Neural cell (in vitro differentiated cells): ENCODE measurements around the gene NTNG1. TPM values are rescaled to one million over a fixed set of nuclear protein-coding genes. Genes with fewer than 3 reads are reported as not detected.

Experiments used
- H2AFZ ChIP-seq: fragments of 200-600, 300-800 bp; sonication (generic), shearing (Covaris generic); 2 replicates; pipeline ENCODE4 v1.6.0; 2014; ENCODE audit warnings: low read depth, mild to moderate bottlenecking, antibody characterized with exemption, low read length, moderate library complexity
- H3F3A ChIP-seq: fragments of 200-600 bp; shearing (Covaris generic); 2 replicates; pipeline ENCODE4 v1.6.1; 2016; ENCODE audit warnings: mild to moderate bottlenecking, moderate library complexity, mixed read lengths, antibody characterized with exemption, low read length; ENCODE audit not compliant: insufficient read depth, poor library complexity, severe bottlenecking
- H3K27ac ChIP-seq: fragments of 200-600, 300-800 bp; sonication (generic), shearing (Covaris generic); 2 replicates; pipeline ENCODE4 v1.5.1; 2014; ENCODE audit warnings: mild to moderate bottlenecking, low read length, moderate library complexity
- H3K27me3 ChIP-seq: fragments of 300-800, 200-600 bp; sonication (generic), shearing (Covaris generic); 2 replicates; pipeline ENCODE4 v1.6.0; 2014; ENCODE audit warnings: mild to moderate bottlenecking, low read depth, low read length, moderate library complexity; ENCODE audit not compliant: insufficient read depth
- H3K36me3 ChIP-seq: fragments of 300-800, 200-600 bp; sonication (generic), shearing (Covaris generic); 2 replicates; pipeline ENCODE4 v1.5.1; 2014; ENCODE audit warnings: mild to moderate bottlenecking, antibody characterized with exemption, low read length, moderate library complexity; ENCODE audit not compliant: insufficient read depth
- H3K4me2 ChIP-seq: fragments of 300-800, 200-600 bp; sonication (generic), shearing (Covaris generic); 2 replicates; pipeline ENCODE4 v1.6.0; 2014; ENCODE audit warnings: mild to moderate bottlenecking, low read length
- H3K4me3 ChIP-seq: fragments of 300-800, 200-600 bp; sonication (generic), shearing (Covaris generic); 2 replicates; pipeline ENCODE4 v1.5.1; 2014; ENCODE audit warnings: mild to moderate bottlenecking, low read length, moderate library complexity
- H3K79me2 ChIP-seq: fragments of 200-600 bp; shearing (Covaris generic); replicated peaks from 2 replicates; pipeline ENCODE4 v1.6.0; 2014; ENCODE audit warnings: mild to moderate bottlenecking, low read length, moderate library complexity; ENCODE audit not compliant: insufficient read depth
- H3K9ac ChIP-seq: fragments of 300-800, 200-600 bp; sonication (generic), shearing (Covaris generic); 2 replicates; pipeline ENCODE4 v1.6.1; 2016; ENCODE audit warnings: mild to moderate bottlenecking, low read length, mixed read lengths
- H3K9me2 ChIP-seq: fragments of 200-600 bp; shearing (Covaris generic); 2 replicates; pipeline ENCODE4 v1.6.1; 2016; ENCODE audit warnings: mild to moderate bottlenecking, low read length, mixed read lengths; ENCODE audit not compliant: insufficient read depth
- H3K9me3 ChIP-seq: fragments of 200-600, 300-800 bp; sonication (generic), shearing (Covaris generic); 2 replicates; pipeline ENCODE4 v1.6.1; 2016; ENCODE audit warnings: mild to moderate bottlenecking, mixed run types, low read length, moderate library complexity, mixed read lengths
- H4K20me1 ChIP-seq: fragments of 200-600 bp; shearing (Covaris generic); 2 replicates; pipeline ENCODE4 v1.6.1; 2016; ENCODE audit warnings: mild to moderate bottlenecking, mixed run types; ENCODE audit not compliant: insufficient read depth
- CTCF ChIP-seq: fragments of 450-650 bp; IDR thresholded peaks from 2 replicates; pipeline ENCODE4 v1.5.1; 2014; ENCODE audit warnings: antibody characterized with exemption, mild to moderate bottlenecking, moderate library complexity; ENCODE audit not compliant: poor library complexity, severe bottlenecking
- EP300 ChIP-seq: fragments of 450-650 bp; conservative IDR thresholded peaks from 2 replicates; pipeline ENCODE4 v1.6.1; 2014; ENCODE audit warnings: antibody characterized with exemption, mild to moderate bottlenecking, moderate library complexity; ENCODE audit not compliant: poor library complexity, severe bottlenecking
- EZH2 ChIP-seq: fragments of 200-600, 300-800 bp; shearing (Covaris generic), sonication (generic); IDR thresholded peaks from 2 replicates; pipeline ENCODE4 v1.6.1; 2014; ENCODE audit warnings: antibody characterized with exemption, low read length, borderline replicate concordance, mild to moderate bottlenecking; ENCODE audit not compliant: insufficient read depth, poor library complexity, severe bottlenecking
- MXI1 ChIP-seq: fragments of 450-650 bp; conservative IDR thresholded peaks from 2 replicates; pipeline ENCODE4 v1.6.1; 2014; ENCODE audit warnings: antibody characterized with exemption, mild to moderate bottlenecking; ENCODE audit not compliant: poor library complexity, severe bottlenecking
- POLR2AphosphoS5 ChIP-seq: IDR thresholded peaks from 2 replicates; pipeline ENCODE4 v1.6.1; 2012
- RAD21 ChIP-seq: fragments of 450-650 bp; conservative IDR thresholded peaks from 2 replicates; pipeline ENCODE4 v1.6.1; 2014; ENCODE audit warnings: antibody characterized with exemption, mild to moderate bottlenecking, moderate library complexity
- REST ChIP-seq: IDR thresholded peaks from 2 replicates; pipeline ENCODE4 v1.6.1; 2012; ENCODE audit warnings: borderline replicate concordance
- SMC3 ChIP-seq: fragments of 450-650 bp; conservative IDR thresholded peaks from 2 replicates; pipeline ENCODE4 v1.6.1; 2014; ENCODE audit warnings: antibody characterized with exemption, mild to moderate bottlenecking, moderate library complexity; ENCODE audit not compliant: poor library complexity
- TAF1 ChIP-seq: IDR thresholded peaks from 2 replicates; pipeline ENCODE4 v1.6.1; 2012; ENCODE audit warnings: low read depth
- polyA plus RNA-seq: library from polyadenylated mRNA; depleted of rRNA; stranded (reverse); fragments of >200 nt; gene quantifications from 2 replicates; pipeline ENCODE4 v1.2.3, GENCODE V29; 2014

The NTNG1 gene
- polyA plus RNA-seq, 1 donor from 2014 or later: not detected

- H3K27me3 ChIP-seq: no peaks in the 10 kb centered on the region
- no peaks in the 10 kb centered on the region for H3F3A ChIP-seq
- no peak overlapping the region for H3K27ac ChIP-seq
- H3K79me2 ChIP-seq: no peaks in the 10 kb centered on the region
- no peaks in the 10 kb centered on the region for H4K20me1 ChIP-seq
- peaks cover 4% of the 10 kb centered on the region for H3K9me3 ChIP-seq
- H3K9ac ChIP-seq: no peak overlapping the region
- TF ChIP-seq EZH2 (no peak), MXI1 (no peak), POLR2AphosphoS5 (no peak), REST (no peak), TAF1 (no peak), EP300 (no peak), SMC3 (no peak)
- H3K4me2 ChIP-seq: no peak overlapping the region
- no peaks in the 10 kb centered on the region for H3K36me3 ChIP-seq
- H2AFZ ChIP-seq: no peak overlapping the region
- H3K4me3 ChIP-seq: no peak overlapping the region
- no peaks in the 10 kb centered on the region for H3K9me2 ChIP-seq
These were observed 282.1 kb downstream of the NTNG1 start for GRCh38 chr1:107422901-107423300.

GRCh38 chr1:107430540-107431228 lies 289.8 kb downstream of the NTNG1 start:
- no peaks in the 10 kb centered on the region for H3K79me2 ChIP-seq
- no peaks in the 10 kb centered on the region for H3K9me2 ChIP-seq
- H4K20me1 ChIP-seq: no peaks in the 10 kb centered on the region
- H3K4me2 ChIP-seq: no peak overlapping the region
- no peaks in the 10 kb centered on the region for H3K36me3 ChIP-seq
- H3F3A ChIP-seq: no peaks in the 10 kb centered on the region
- TF ChIP-seq EZH2 (no peak), MXI1 (no peak), SMC3 (peak; percentile 26), REST (no peak), CTCF (peak; percentile 35), POLR2AphosphoS5 (no peak), EP300 (no peak), TAF1 (no peak), RAD21 (no peak)
- no peak overlapping the region for H3K9ac ChIP-seq
- no peak overlapping the region for H3K4me3 ChIP-seq
- H2AFZ ChIP-seq: no peak overlapping the region
- H3K27me3 ChIP-seq: no peaks in the 10 kb centered on the region
- no peak overlapping the region for H3K27ac ChIP-seq
- peaks cover 4% of the 10 kb centered on the region for H3K9me3 ChIP-seq
